ENCODE data around the gene VPS36.
"Not testable (repeated sequence)": the region's sequence is repeated elsewhere in the genome, so short reads cannot be mapped to it uniquely, and the experiment has no call there.

Gene VPS36, protein sequence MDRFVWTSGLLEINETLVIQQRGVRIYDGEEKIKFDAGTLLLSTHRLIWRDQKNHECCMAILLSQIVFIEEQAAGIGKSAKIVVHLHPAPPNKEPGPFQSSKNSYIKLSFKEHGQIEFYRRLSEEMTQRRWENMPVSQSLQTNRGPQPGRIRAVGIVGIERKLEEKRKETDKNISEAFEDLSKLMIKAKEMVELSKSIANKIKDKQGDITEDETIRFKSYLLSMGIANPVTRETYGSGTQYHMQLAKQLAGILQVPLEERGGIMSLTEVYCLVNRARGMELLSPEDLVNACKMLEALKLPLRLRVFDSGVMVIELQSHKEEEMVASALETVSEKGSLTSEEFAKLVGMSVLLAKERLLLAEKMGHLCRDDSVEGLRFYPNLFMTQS

DNA sequence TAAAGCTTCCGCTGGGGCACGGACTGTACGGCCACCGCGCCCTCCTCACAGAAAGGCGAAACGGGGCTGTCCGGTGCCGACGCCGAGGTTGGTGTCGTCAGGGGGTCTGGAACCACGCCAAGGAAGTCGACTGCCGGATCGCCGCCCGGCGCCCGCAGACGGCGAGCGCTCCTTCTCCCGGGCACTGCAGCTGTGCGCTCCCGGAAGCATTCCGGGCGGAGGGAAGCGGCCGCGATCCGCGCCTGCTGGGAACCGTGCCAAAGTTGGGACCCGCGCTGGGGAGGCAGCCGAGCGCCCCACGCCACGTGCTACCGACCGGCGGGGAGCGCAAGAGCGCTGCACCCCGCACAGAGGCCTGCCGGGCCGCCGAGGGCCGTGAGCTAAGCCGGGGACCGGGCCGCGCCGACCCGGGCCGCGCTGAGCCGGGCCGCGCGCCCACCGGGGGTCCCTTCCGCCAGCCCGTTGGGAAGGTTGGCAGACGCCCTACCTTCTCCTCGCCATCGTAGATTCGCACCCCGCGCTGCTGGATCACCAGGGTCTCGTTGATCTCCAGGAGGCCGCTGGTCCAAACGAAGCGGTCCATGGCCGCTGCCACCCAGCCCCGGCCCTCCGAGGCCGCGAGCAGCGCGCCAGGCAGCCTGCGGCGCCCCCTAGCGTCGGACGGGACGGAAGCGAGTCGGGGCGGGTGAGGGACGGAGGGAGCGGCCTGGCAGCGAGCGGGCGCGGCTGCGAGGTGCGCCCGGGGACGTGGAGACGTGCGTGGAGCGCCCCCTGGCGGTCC is at the start of gene VPS36:
Gene VPS36, minus strand, starts transcription at position 623 of the 781 bp plus-strand sequence. Its CDS starts 40 bp downstream, at position 583.
- peak; percentile 95 for DNase-seq

DNA sequence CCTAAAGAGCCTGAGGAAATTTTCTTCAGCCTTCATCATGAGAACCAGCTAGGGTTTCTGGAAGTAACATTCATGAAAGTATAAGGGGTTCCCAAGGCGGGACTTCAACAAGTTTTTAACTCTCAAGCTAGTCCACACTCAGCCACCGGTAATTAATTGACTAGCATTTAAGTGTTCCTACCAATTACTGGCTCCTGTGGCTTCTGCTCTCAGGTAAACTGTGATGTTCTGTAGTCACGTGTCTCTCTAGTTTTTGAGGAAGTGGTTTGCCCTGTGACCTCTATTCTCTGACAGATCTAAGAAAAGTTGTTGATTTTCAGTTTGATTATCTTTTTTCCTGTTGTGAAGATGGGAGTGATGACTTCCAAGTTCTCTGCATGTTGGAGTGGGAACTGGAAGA is 47.5 kb upstream of the VPS36 start:
- DNase-seq = not testable (repeated sequence)

DNA sequence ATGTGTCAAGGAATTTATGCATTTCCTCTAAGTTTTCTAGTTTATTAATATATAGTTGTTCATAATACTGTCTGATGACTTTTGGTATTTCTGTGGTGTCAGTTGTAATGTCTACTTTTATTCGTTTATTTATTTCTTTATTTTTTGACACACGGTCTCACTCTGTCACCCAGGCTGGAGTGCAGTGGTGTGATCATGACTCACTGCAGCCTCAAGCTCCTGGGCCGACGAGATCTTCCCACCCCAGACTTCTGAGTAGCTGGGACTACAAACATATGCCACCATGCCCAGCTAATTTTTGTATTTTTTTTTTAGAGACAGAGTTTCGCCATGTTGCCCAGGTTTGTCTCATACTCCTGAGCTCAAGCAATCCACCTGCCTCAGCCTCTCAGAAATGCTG is 43.8 kb upstream of the VPS36 start:
- DNase-seq = not testable (repeated sequence)

DNA sequence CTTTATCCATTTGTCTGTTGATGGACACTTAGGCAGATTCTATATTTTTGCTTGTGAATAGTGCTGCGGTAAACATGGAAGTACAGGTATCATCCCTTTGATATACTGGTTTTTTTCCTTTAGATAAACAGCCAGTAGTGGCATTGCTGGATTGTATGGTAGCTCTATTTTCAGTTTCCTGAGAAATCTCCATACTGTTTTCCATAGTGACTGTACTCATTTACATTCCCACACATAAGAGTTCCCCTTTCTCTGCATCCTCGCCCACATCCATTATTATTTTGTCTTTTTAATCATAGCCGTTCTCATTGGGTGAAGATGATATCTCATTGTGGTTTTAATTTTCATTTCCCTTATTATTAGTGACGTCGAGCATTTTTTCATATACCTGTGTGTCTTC is 40.6 kb upstream of the VPS36 start:
- not testable (repeated sequence) for DNase-seq

DNA sequence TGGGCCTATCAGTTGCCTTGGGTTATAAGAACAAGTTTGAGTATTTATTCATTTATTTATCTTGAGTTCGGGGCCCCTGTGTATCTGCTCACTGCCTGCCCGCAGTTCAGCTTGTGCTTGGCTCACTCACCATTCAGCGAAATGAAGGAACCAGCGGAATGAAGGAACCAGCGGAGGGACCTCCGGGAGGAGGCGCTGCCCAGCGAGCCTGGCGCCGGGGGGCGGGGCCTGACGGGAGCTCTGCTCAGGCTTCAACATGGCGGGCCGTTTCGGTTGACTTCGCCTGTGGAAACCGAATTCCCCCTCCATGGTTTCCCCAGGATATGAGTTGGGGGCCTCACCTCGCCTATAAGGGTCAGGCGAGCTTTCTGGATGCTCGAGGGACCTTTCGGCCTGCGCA is 38.3 kb upstream of the VPS36 start:
- DNase-seq = not testable (repeated sequence)

DNA sequence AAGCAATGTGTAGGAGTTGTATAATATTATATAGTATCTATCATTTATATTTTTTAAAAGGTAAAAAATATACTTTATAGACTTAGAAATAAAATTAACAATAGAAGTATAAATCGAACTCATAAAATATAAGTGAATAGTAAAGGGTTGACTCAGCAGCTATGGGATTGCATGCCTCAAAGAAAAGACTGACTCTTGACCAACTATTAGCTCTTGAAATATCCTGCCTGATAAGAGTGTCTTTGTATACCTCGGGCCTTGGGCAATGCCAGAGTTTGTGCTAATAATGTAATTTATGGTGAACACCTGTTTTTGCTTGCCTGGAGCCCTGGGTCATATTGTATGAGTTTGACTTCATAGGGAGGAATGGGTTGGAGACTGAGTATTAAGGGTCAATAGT is 36.6 kb upstream of the VPS36 start:
- DNase-seq = not testable (repeated sequence)

DNA sequence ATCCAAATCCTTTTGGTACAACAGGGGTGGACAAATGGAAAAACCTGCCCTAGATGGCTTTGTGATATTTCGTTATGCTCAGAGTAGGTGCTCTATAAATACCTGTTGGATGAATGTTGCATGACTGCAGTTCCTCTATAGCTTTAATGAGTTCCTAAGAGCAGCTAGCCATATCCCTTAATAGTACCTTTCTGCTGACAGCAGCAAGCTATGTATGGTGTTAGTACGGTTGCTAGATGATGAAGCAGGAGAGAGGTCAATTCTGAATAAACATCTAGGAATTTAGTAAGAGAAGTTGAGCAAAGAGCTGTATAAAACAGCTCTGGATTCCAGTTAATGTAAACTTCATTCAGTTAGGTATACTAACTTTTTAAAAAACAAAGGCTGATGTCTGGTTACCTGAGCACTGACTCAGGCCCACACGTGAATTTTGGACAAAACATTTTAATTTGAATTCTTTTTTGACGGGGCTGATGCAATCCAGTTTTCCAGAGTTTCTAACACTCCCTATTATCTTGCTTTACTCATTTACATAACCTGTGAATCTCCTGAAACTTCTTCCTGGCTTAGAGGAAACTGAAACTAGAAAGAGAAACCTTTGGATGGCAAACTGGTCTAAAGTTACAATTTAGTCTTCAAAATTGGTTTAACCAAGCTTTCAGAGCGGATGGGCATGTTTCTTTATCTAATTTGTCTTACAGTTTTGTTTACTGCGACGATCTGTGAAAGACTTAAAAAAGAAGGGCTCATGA is 30.4 kb upstream of the VPS36 start:
- DNase-seq = not testable (repeated sequence)

DNA sequence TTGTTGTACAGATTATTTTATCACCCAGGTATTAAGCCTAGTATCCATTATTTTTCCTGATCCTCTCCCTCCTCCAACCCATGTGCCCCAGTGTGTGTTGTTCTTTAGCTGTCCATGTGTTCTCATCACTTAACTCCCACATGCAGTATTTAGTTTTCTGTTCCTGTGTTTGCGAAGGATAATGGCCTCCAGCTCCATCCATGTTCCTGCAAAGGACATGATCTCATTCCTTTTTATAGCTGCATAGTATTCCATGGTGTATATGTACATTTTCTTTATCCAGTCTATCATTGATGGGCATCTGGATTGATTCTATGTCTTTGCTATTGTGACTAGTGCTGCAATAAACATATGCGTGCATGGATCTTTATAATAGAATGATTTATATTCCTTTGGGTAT is 18.1 kb upstream of the VPS36 start:
- DNase-seq = not testable (repeated sequence)

DNA sequence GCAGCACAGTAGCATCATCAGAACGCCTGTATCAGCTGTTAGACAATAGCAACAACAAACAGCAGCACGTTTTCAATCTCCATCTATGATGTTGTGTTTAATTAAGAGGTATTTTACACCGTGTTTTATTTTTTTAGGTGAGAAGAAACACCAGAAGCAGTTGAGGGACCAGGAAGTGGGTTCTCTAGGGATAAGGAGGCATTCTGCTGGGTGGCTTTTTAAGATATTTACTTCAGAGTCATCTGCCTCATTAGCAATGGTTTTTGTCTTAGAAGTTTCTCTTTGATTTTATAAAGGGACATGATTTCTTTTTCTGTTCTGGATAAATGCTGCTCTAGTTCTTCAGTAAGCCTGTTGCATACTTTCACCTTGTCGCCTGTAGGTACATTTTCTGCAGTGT is 13.1 kb upstream of the VPS36 start:
- no peak for DNase-seq

DNA sequence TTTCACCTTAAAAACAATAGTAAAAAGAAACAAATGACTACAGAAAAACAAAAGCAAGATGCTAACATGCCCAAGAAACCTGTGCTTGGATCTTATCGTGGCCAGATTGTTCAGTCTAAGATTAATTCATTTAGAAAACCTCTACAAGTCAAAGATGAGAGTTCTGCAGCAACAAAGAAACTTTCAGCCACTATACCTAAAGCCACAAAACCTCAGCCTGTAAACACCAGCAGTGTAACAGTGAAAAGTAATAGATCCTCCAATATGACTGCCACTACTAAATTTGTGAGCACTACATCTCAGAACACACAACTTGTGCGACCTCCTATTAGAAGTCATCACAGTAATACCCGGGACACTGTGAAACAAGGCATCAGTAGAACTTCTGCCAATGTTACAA is 10.8 kb upstream of the VPS36 start:
- DNase-seq = no peak

DNA sequence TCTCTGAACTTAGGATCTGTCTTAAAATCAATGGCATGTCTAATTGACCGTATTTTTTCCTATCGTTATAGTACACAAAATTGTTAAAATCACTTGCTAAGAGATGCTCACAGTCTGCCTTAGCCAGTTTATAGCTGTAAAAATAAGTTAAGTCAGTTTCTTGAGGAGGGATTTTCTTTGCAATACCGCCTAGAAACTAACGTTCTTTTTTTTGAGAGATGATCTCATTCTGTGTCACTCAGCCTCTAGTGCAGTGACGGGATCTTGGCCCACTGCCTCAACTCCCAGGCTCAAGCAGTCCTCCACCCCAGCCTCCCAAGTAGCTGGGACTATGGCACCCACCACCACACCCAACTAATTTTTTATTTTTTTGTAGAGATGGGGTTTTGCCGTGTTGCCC is 9.2 kb upstream of the VPS36 start:
- no peak for DNase-seq

DNA sequence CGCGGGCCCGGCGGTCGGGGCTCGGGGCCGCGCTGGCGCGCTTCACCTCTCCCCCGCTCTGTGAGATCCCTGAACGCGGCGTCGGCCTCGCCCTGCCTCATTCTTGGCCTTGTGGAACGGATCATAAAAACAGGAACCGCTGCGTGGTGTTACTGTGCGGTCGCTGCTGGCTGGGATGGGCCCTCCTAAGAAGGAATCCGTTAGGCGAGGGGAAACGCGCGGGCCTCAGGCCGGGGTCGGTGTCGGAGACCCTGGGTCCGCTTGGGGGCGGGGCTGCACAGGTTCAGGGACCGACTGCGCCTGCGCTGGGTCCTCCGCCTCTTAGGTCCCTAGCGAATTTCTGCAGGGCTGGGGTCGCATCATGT is 5.2 kb upstream of the VPS36 start:
- DNase-seq = peak; percentile 87

DNA sequence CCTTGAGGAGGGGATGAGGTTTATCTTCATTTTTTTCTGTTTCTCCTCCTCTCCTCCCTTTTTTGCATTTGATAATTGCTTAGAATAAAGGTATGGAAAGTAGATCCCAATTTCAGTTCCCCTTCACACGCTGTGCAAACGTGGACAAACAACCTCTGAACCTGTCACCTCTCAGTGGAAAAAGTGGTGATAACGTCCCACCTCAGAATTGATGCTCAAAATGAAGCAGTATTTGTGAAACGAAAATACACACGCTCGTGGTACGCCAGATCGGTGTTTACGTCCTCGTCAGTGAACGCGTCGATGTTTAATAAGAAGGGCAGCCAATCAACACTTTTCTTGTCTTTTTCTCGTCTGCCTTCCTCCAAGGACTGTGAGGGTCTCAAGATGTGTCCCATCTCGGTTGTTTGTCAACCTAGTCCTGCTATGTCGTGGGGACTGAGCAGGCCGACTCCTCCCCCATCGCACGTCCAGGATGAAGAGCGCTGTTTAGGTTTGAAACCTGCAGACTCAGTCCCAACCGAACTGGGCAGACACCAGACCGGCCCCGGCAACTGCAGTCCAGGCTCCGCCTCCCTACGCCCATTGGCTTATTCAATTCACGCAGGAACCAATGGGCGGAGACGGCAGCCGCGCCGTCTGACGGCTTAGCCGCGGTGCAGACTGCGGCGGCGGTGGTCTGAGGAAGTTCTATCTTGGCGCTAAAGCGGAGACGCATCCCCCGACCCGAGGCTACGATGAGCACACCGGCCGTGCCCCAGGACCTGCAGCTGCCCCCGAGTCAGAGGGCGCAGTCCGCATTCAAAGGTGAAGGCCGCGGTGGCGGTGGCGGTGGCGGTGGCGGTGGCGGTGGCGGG is 4.6 kb upstream of the VPS36 start, which contains the start of gene CKAP2:
Gene CKAP2, plus strand, starts transcription at position 659 of the 857 bp plus-strand sequence. Its CDS starts 79 bp downstream, at position 738.
- peak; percentile 98 for DNase-seq

DNA sequence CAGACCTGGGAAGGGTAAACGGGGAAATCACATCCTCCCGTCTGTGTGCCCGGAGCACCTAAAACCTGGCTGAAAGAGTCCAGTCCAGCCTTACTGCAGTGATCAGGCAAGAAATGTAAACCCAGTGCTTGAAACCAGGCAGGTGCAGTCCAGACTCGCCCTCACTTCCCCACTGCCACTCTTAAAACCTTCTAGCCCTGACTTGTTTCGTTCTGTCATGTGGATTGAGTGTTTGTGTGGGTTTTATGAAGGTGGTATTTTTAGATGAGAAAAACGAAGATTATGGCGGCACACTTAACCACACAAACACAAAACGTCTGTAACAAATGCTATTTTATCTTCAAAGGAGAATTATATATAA is 4.0 kb upstream of the VPS36 start:
- peak; percentile 66 for DNase-seq

DNA sequence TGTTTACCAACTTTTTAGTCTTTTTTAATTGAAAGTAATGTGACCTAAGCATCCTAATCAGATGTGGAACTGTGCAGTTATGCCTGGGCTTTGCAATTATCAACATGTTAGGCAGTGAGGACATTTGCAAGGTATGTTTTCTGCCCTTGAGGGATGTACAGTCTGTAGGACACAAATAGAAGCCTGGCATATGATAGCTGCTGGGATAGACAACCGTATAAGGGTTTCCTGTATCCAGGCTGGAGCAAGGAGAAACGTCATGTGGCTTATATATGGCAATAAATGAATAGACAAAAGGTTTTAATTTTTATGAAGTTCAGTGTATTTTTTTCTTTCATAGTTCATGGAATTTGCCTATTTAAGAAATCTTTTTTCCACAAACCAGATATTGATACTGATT is 2.0 kb upstream of the VPS36 start:
- DNase-seq = no peak

DNA sequence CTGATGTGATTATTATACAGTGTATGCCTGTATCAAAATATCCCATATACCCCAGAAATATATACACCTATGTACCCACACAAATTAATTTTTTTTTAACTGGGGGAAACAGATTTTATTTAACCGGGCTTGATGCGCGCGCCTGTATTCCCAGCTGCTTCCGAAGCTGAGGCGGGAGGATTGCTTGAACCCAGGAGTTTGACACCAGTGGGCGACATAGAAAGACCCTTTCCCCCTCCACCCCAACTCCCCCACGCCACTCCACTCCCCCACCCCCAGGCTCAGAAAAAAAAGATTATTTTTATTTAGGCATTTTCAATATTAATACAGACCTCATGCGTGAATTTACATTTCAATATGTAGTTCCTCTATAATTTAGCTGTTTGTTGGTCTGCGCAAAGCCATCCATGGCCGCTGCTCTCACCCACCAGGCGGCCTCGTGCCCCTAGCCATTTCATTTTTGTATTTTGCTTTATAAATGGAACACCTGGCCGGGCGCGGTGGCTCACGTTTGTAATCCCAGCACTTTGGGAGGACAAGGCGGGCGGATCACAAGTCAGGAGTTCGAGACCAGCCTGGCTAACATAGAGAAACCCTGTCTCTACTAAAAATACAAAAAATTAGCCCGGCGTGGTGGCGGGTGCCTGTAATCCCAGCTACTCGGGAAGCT is 836 bp upstream of the VPS36 start:
- DNase-seq = no peak

DNA sequence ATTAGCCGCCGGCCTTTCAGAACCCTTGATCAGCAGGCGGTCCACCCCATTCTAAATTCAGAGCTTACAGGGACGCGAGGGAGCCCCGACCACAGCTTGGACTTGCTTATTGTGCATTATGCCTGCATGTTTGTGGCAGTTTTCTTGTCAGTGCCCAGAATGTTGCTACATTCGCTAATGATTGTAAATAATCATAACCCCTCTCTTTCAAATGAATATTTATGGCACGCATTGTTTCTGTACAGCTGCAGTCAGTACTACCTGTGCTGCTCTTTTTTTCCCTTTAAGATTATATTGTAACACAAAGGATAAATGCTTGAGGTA is 321 bp upstream of the VPS36 start:
- no peak for DNase-seq

DNA sequence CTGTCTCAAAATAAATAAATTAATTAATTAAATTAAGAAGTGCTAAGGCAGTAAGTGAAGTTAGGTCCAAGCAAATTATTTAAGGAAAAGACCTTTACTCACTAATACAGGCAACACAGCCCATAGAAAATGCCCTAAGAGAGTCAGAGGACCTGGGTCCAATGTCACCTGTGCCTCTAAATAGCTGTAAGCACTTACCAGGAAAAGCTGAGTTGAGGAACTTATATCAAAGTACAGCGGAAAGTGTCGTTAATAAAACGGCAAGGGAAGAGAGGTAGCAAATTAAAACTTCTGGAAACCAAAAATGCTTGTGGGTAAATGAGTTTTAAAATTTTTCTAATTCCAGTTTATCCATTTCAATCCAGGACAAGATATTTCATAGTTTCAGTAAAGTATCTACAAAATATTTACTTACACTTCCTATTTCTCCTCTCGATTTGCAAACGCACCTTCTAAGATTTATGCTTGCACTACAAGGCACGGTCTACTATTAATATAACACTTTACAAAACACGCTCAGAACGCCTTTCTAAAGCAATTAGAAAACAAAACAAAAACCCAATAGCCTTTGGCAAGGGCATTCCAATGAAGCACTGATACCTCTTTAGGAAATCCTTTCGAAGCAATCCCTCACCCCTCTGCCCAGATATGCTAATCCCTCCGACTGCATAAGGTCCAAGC is 963 bp downstream of the VPS36 start:
- DNase-seq = peak; percentile 63

DNA sequence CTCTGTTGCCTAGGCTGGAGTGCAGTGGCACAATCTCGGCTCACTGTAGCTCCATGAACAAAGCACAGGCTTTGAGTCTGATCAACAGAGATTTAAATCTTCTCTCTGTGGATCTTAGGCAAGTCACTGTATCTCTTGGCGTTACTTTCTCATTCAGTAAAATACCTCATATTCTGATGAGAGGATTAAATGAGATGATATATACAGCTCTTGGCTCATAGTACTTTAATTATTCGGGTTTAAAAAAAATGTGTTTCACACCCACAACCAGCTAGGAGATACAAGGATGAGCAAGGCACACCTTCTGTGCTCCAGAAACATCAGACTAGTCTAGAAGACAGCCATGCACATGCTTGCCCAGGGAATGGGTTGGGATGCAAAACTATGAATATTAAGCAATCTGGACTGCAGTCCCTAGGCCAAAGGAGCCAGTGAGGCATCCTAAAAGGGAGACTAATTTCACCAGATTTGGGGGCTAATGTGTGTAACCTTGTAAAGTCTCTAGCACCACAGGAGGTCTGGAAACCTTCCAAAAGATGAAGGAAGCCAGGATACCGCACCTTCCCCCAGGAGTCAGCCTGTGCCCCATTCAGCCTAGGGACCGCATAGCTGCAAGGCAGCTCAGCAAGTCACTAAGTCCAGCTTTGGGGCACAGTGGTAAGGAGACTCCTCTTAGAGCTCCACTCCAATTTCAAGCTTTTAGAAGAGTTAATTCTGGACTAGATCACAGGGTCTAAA is 2.5 kb downstream of the VPS36 start:
- DNase-seq = no peak

DNA sequence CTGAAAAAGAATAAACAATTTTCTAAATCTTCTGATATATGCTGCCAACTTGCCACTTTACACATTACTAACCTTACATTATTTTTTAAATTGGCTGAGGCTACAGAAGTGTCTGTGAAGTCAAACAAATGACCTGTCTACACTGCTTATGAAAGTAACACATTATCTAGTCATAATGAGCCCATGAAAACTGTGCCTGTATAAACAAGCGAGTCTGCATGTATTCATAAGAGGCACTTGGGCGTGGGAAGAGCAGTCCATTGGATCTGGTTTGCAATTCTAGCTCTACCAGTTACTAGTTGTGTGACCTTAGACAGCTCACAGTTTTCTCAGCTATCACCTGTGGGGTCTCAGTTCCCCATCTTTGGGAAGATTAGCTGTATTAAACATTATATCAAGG is 3.1 kb downstream of the VPS36 start:
- DNase-seq = peak; percentile 43

DNA sequence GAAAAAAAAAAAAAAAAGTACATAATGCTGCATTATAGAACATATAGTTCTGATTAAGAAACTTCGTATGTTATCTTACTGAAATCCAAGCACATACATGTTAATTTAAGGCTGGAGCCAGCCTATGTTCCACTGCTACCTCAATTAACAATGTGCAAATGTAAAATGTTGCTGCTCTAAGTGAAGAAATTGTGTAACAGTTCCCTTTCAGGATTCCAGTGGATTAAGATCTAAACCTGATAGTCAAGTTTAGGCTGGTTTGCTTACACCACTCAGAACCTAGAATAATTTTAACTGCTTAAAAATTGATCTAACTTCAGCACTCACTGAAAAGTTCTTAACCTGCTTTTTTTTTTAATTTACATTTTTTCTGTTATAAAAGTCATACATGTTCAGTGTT is 4.2 kb downstream of the VPS36 start:
- DNase-seq = no peak
